GM12864 (cell line): ENCODE measurements around the gene EPN3.

Experiments
- DNase-seq: peaks from one replicate; pipeline ENCODE4 v3.0.0-alpha.2; 2011; ENCODE audit warnings: low read depth
- H3K4me3 ChIP-seq: 2 replicates; pipeline ENCODE4 v1.5.1; 2011; ENCODE audit warnings: mild to moderate bottlenecking, low read depth, low read length, control low read depth
- CTCF ChIP-seq: IDR thresholded peaks from 2 replicates; pipeline ENCODE4 v1.5.1; 2011; ENCODE audit warnings: low read depth, mild to moderate bottlenecking, moderate library complexity, low read length, control low read depth, inconsistent platforms; ENCODE audit errors: missing control alignments

Gene EPN3

GRCh38 chr17:50533720-50534148, 1.2 kb downstream of the EPN3 start:
- H3K4me3 ChIP-seq = no peak overlapping the region
- TF ChIP-seq CTCF = no peak
- no peak for DNase-seq

GRCh38 chr17:50534222-50534978, 1.9 kb downstream of the EPN3 start:
- DNase-seq = no peak
- H3K4me3 ChIP-seq = no peak overlapping the region
- no peak for TF ChIP-seq CTCF

- no peak overlapping the region for H3K4me3 ChIP-seq
- TF ChIP-seq CTCF = no peak
- DNase-seq = no peak
Observed at GRCh38 chr17:50534979-50535326, 2.4 kb downstream of the EPN3 start.

- no peak for DNase-seq
Observed at GRCh38 chr17:50535407-50535806, 2.9 kb downstream of the EPN3 start.

GRCh38 chr17:50536683-50537646, 4.4 kb downstream of the EPN3 start:
- no peak for DNase-seq
- H3K4me3 ChIP-seq = no peak overlapping the region
- no peak for TF ChIP-seq CTCF

More at GRCh38 chr17:50535407-50535806, 2.9 kb downstream of the EPN3 start:
- no peak for TF ChIP-seq CTCF
- H3K4me3 ChIP-seq = no peak overlapping the region

- TF ChIP-seq CTCF = no peak
- DNase-seq = no peak
Observed at GRCh38 chr17:50537721-50538548, 5.4 kb downstream of the EPN3 start.

More at GRCh38 chr17:50537721-50538548, 5.4 kb downstream of the EPN3 start:
- no peak overlapping the region for H3K4me3 ChIP-seq
